Breast epithelium (tissue), 3 donors: ENCODE results near the gene CFAP45.

Source experiments
- CTCF ChIP-seq, 3 donors: fragments of 450-650 bp; IDR thresholded peaks; one replicate each; pipeline ENCODE4 v1.5.1; 2016 to 2017; ENCODE audit warnings: antibody characterized with exemption in 3 of 3, mild to moderate bottlenecking in 3 of 3, moderate library complexity in 3 of 3
- POLR2AphosphoS5 ChIP-seq, 3 donors: sonication (generic); formaldehyde crosslinking; IDR thresholded peaks; one replicate each; pipeline ENCODE4 v1.6.1; 2017; ENCODE audit warnings: antibody characterized with exemption in 3 of 3

DNA sequence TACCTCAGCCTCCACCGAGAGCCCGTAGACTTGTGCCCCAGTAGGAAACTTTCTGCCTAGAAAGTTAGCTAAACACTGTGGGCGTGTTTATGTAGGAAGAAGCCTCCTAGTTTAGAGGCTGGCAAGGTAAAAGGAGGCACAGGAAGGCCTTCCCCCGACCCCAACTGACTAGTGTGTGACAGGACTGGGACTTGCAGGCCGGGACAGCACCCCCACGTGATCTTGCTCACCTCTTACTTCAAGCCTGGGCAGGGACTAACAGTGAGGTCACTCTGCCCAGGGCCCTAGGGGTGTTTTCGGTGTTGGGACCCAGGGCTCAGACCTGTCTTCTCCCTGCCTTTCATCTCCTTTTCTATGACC lies 25.7 kb upstream of the CFAP45 start:
- TF ChIP-seq CTCF (IDR thresholded peaks at IDR 0.05) = no peak
- no peak for TF ChIP-seq POLR2AphosphoS5 (IDR thresholded peaks at IDR 0.05)
